Breast epithelium (tissue), 3 donors: ENCODE results near the gene GJD3.

Experiments used
- CTCF ChIP-seq, 3 donors: fragments of 450-650 bp; IDR thresholded peaks; one replicate each; pipeline ENCODE4 v1.5.1; 2016 to 2017; ENCODE audit warnings: antibody characterized with exemption in 3 of 3, mild to moderate bottlenecking in 3 of 3, moderate library complexity in 3 of 3
- POLR2A ChIP-seq: fragments of 450-650 bp; IDR thresholded peaks from one replicate; pipeline ENCODE4 v1.6.1; 2016; ENCODE audit warnings: antibody characterized with exemption, mild to moderate bottlenecking, moderate library complexity

- TF ChIP-seq POLR2A = no peak
- TF ChIP-seq CTCF (IDR thresholded peaks at IDR 0.05) = peak; percentile 95 to 99 (median 98)
Observed at GRCh38 chr17:40355123-40355803, 9.3 kb downstream of the GJD3 start.
